Mucosa of stomach (tissue), 1 donor: ENCODE measurements around the gene REPS2.
"Not testable (repeated sequence)": the region's sequence is repeated elsewhere in the genome, so short reads cannot be mapped to it uniquely, and the experiment has no call there.

Experiments
- H3K27me3 ChIP-seq: one replicate; pipeline ENCODE4 v1.7.0; 2013; ENCODE audit warnings: mild to moderate bottlenecking, low read length; ENCODE audit not compliant: control insufficient read depth, insufficient read depth
- H3K36me3 ChIP-seq: one replicate; pipeline ENCODE4 v1.7.0; 2013; ENCODE audit warnings: low read length; ENCODE audit not compliant: control insufficient read depth, insufficient read depth
- H3K4me1 ChIP-seq: one replicate; pipeline ENCODE4 v1.7.0; 2013; ENCODE audit warnings: mild to moderate bottlenecking, low read length; ENCODE audit not compliant: control insufficient read depth, insufficient read depth
- H3K4me3 ChIP-seq: one replicate; pipeline ENCODE4 v1.7.0; 2013; ENCODE audit warnings: low read length
- H3K9ac ChIP-seq: one replicate; pipeline ENCODE4 v1.7.0; 2013; ENCODE audit warnings: mild to moderate bottlenecking, low read length, moderate library complexity
- H3K9me3 ChIP-seq: one replicate; pipeline ENCODE4 v1.7.0; 2013; ENCODE audit warnings: mild to moderate bottlenecking, low read length, moderate library complexity; ENCODE audit not compliant: control insufficient read depth
- donor health status: Pancreatic carcinoma.

Gene REPS2

DNA sequence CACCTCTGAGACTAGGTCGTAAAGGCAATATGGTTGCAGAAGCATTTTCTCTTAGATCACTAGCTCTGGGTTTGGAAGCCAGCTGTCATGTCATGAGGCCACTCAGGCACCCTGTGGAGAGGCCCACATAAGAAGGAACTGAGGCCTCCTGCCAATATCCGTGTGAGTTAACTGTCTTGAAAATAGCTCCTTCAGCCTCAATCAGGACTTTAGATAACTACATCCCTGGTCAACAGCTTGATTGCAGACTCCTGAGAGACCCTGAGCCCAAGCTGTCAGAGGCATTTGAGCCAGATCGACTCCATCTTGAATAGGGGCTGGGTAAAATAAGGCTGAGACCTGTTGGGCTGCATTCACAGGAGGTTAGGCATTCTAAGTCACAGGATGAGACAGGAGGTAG lies 15.1 kb upstream of the REPS2 start:
- no peak overlapping the region for H3K4me3 ChIP-seq
- H3K9me3 ChIP-seq: no peaks in the 10 kb centered on the region
- no peaks in the 10 kb centered on the region for H3K4me1 ChIP-seq
- no peak overlapping the region for H3K9ac ChIP-seq
- H3K27me3 ChIP-seq: no peaks in the 10 kb centered on the region
- H3K36me3 ChIP-seq: no peaks in the 10 kb centered on the region

DNA sequence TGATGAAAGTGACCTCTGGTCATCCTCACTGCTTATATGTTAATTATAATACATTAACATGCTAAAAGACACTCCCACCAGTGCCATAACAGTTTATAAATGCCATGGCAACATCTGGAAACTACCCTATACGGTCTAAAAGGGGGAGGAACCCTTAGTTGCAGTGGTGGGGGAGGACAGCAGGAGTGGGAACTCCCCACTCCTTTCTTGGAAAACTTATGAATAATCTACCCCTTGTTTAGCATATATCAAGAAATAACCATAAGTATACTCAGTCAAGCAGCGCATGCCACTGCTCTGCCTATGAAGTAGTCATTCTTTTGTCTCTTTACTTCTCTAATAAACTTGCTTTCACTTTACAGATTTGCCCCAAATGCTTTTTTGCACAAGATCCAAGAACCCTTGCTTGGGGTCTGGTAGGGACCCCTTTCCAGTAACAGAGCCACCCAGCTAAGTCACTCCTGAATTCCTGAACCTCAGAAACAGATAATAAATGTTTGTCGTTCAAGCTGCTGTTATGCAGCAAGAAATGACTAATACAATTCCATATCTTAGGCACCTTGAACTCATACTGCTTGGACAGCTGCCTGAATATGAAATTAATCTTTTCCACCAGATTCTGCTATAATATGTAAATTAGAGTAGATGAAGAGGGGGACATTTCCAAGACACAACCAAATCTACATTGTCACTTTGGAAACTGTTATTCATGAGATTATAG lies 14.4 kb upstream of the REPS2 start:
- Histone ChIP-seq H3K4me1 (no peaks in the 10 kb centered on the region), H3K27me3 (no peaks in the 10 kb centered on the region), H3K9ac (no peak overlapping the region), H3K9me3 (no peaks in the 10 kb centered on the region), H3K36me3 (no peaks in the 10 kb centered on the region), H3K4me3 (no peak overlapping the region)

DNA sequence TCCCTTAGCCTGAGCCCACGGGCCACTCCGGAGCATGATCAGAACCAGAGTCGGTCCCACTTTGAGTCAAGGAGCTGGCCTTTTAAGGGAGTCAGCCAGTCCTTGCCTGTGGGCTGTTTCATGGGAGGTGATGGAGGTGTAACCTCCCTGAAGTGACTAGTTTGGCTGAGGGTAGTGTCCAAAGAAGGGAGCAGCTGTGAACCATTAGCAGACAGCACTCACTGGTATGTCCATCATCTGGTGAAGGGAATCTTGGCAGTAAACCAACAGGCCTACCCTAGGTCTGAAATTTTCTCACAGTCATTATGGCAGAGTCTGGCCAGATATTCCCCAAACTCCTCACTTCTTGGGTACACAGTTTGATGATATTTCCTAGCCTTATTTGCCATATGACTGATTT lies 12.3 kb upstream of the REPS2 start:
- H3K36me3 ChIP-seq: no peaks in the 10 kb centered on the region
- no peak overlapping the region for H3K4me3 ChIP-seq
- H3K27me3 ChIP-seq: no peaks in the 10 kb centered on the region

DNA sequence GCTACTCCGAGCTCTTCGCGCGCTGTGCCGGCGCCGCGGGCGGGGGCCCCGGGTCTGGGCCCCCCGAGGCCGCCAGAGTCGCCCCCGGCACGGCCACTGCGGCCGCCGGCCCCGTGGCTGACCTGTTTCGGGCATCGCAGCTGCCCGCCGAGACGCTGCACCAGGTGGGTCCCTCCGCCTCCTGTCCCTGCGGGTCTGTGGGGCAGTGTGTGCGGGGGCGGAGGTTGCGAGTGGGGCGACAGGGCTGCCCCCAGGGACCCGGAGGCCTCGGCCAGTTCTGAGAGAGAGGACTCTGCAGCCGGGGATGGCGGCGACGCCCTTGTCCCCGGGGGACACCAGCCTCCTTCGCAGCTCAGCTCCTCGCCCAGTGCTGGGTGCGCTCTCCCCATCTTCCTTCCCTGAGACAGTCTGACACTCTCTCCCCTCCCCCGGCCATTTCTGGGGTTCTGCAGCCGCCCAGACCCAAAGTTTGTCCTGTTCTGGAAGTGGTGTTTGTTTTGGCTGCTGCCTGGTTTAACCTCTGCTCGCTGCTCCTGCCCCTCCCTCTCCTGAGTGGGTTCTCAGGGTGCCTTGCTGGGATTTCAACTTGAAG lies 609 bp downstream of the REPS2 start:
- Histone ChIP-seq H3K4me3 (no peak overlapping the region), H3K9me3 (no peaks in the 10 kb centered on the region), H3K36me3 (no peaks in the 10 kb centered on the region), H3K4me1 (peaks cover 5% of the 10 kb centered on the region), H3K9ac (peak overlapping the region; percentile 65), H3K27me3 (no peaks in the 10 kb centered on the region)

More for the DNA sequence above, 12.3 kb upstream of the REPS2 start:
- Histone ChIP-seq H3K9me3 (no peaks in the 10 kb centered on the region), H3K4me1 (no peaks in the 10 kb centered on the region), H3K9ac (no peak overlapping the region)

DNA sequence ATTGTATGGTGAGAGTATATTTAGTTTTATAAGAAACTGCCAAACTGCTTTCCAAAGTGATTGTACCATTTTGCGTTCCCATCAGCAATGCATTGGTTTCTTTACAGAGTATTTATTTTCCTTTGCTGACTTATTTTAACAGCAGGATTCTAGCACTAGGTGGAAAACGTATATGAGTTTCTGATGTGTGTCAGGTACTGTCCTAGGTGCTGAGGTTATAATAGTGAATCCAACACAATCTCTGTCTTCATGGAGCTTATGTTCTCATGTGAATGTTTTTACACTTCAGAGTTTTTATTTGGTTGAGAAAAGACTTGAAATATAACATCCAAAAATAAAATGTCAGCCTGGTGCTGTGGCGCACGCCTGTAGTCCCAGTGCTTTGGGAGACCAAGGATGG lies 4.0 kb downstream of the REPS2 start:
- peaks cover 5% of the 10 kb centered on the region for H3K4me1 ChIP-seq
- no peaks in the 10 kb centered on the region for H3K36me3 ChIP-seq
- H3K27me3 ChIP-seq: no peaks in the 10 kb centered on the region
- H3K4me3 ChIP-seq: no peak overlapping the region
- no peaks in the 10 kb centered on the region for H3K9me3 ChIP-seq
- H3K9ac ChIP-seq: no peak overlapping the region

DNA sequence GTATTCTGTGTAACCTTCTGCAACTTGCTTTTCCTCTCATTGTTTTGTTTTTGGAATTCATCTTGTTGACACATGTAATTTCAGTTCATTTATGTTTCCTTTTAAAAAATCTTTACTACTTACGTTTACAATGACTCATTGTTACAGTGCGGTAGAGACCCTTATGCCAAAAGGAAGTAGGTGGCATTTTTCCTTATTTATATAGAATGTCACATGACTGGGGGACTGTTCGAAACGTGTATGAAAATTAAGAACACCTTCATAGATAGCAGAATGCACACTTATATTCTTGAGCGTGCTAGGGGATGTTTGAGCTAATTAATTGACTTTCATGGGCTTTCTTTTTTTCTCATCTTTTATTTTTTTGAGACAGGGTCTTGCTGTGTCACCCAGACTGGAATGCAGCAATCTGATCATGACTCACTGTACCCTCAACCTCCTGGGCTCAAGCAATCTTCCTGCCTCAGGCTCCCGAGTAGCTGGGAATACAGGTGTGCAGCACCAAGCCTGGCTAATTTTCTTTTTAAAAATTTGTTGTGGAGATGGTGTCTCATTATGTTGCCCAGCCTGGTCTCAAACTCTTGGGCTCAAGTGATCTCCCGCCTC lies 7.3 kb downstream of the REPS2 start:
- H3K9ac ChIP-seq: no peak overlapping the region
- no peak overlapping the region for H3K4me3 ChIP-seq
- no peaks in the 10 kb centered on the region for H3K9me3 ChIP-seq
- peaks cover 13% of the 10 kb centered on the region for H3K4me1 ChIP-seq
- no peaks in the 10 kb centered on the region for H3K27me3 ChIP-seq
- no peaks in the 10 kb centered on the region for H3K36me3 ChIP-seq

DNA sequence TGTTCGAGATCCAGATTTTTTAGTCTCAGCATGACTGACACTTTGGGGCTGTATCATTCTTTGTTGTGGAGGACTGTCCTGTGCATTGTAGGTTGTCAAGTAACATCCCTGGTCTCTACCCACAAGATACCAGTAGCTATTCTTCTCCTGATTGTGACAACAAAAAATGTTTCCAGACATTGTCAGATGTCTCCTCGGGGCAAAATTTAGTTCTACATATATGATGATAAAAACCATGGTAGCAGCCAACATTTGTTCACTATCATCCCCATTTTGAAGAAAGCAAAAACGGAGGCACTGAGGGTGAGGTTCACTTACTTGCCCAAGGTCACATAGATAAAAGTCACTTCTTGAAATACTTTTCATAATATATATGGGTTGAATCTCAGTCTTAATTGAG lies 11.3 kb downstream of the REPS2 start:
- Histone ChIP-seq H3K4me3 (no peak overlapping the region), H3K4me1 (peaks cover 13% of the 10 kb centered on the region), H3K36me3 (no peaks in the 10 kb centered on the region), H3K9ac (no peak overlapping the region), H3K9me3 (no peaks in the 10 kb centered on the region), H3K27me3 (no peaks in the 10 kb centered on the region)

DNA sequence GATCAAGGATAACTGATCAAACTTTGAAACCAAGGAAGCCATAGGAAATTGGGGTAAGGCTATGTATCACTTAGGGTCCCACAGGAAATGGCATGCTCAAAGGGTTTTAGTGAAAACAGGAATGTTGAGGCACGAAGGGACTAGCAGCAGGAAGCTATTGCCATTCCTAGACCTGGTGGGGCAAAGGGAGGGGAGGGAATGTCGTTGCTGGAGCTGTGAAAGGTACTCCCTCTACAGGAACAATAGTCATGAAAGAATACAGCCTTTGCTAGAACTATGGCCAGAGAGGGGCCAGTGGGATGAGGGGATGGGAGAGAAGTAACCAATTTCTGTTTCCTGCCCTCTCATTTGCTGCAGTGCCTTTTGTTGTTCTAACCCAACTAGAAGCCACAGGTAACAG lies 11.9 kb downstream of the REPS2 start:
- Histone ChIP-seq H3K4me3 (no peak overlapping the region), H3K27me3 (no peaks in the 10 kb centered on the region), H3K9me3 (no peaks in the 10 kb centered on the region), H3K9ac (no peak overlapping the region), H3K4me1 (peaks cover 13% of the 10 kb centered on the region), H3K36me3 (no peaks in the 10 kb centered on the region)

DNA sequence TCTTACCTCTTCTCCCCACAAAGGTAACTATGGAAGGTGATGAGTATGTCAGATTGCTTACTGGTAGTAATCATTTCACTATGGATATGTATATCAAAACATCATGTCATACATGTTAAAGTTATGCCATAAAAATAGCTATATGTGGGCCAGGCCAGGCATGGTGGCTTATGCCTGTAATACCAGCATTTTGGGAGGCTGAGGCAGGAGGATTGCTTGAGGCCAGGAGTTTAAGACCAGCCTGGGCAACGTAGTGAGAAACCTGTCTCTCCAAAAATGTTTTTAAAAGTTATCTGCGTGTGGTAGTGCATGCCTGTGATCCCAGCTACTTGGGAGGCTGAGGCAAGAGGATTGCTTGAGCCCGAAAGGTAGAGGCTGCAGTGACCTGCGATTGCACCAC lies 16.2 kb downstream of the REPS2 start:
- not testable (repeated sequence) for H3K4me1 ChIP-seq, H3K27me3 ChIP-seq, H3K36me3 ChIP-seq, H3K9ac ChIP-seq, H3K4me3 ChIP-seq, H3K9me3 ChIP-seq

DNA sequence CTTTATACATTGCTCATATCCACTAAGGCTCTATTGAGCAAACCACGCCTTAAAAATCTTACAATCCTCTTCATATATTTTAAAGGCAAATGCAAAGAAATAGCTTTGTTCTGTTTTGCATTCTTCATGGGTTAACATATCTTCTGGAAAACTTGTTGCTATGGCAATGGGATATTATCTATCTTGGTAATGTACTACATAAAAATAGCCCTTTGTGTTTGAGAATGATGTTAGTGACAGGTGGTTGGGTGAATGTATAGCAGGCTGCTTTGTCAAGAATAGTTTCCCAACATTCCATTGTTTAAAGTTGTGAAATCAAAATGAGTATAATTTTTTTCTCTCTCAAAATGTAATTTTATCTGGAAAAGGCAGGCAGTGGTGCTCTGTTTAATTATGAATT lies 16.8 kb downstream of the REPS2 start:
- Histone ChIP-seq H3K4me3 (no peak overlapping the region), H3K27me3 (no peaks in the 10 kb centered on the region), H3K36me3 (no peaks in the 10 kb centered on the region), H3K4me1 (peaks cover 3% of the 10 kb centered on the region), H3K9ac (no peak overlapping the region), H3K9me3 (no peaks in the 10 kb centered on the region)

DNA sequence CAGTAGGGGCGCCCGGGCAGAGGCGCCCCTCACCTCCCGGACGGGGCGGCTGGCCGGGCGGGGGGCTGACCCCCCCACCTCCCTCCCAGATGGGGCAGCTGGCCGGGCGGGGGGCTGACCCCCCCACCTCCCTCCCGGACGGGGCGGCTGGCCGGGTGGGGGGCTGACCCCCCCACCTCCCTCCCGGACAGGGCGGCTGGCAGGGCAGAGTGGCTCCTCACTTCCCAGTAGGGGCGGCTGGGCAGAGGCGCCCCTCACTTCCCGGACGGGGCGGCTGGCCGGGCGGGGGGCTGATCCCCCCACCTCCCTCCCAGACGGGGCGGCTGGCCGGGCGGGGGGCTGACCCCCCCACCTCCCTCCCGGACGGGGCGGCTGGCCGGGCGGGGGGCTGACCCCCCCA lies 18.5 kb downstream of the REPS2 start:
- H3K4me3 ChIP-seq, H3K9ac ChIP-seq, H3K9me3 ChIP-seq, H3K4me1 ChIP-seq, H3K27me3 ChIP-seq, H3K36me3 ChIP-seq: not testable (repeated sequence)

DNA sequence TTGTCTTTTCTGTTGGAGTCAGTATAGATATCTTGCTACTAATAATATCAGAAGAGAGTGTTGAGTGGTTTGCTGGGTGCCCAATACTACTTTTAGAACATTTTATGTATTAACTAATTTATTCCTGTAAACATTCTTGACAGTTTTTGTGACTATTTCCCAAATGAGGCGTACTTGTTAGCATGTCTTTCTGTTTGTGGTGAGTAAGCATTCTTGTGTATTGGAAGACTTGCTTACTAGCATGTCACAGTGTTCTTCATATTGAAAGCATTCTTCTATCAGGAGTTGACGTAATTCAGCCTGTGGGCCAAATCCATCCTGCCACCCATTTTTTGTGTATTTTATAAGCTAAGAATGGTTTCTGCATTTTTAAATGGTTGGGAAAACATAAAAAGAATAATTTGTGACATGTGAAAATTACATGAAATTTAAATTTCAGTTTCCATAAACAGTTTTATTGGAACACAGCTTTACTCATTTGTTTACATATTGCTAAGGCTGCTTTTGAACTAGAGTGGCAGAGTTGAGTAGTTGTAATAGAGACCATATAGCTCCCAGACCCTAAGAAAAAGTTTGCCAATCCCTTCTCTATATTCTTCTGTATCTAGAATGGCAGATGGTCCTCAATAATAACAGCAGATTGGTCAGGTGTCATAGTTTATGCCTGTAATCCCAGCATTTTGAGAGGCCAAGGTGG lies 20.4 kb downstream of the REPS2 start:
- Histone ChIP-seq H3K4me1 (peaks cover 3% of the 10 kb centered on the region), H3K4me3 (no peak overlapping the region), H3K36me3 (no peaks in the 10 kb centered on the region), H3K9ac (no peak overlapping the region), H3K9me3 (no peaks in the 10 kb centered on the region), H3K27me3 (no peaks in the 10 kb centered on the region)
